ENCODE measurements around the gene BARX2. TPM values are rescaled to one million over a fixed set of nuclear protein-coding genes. Genes with fewer than 3 reads are reported as not detected.
"Not testable (repeated sequence)": the region's sequence is repeated elsewhere in the genome, so short reads cannot be mapped to it uniquely, and the experiment has no call there.

BARX2 gene, protein sequence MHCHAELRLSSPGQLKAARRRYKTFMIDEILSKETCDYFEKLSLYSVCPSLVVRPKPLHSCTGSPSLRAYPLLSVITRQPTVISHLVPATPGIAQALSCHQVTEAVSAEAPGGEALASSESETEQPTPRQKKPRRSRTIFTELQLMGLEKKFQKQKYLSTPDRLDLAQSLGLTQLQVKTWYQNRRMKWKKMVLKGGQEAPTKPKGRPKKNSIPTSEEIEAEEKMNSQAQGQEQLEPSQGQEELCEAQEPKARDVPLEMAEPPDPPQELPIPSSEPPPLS
- not detected for total RNA-seq
- long read RNA-seq, result 0 reads

DNA sequence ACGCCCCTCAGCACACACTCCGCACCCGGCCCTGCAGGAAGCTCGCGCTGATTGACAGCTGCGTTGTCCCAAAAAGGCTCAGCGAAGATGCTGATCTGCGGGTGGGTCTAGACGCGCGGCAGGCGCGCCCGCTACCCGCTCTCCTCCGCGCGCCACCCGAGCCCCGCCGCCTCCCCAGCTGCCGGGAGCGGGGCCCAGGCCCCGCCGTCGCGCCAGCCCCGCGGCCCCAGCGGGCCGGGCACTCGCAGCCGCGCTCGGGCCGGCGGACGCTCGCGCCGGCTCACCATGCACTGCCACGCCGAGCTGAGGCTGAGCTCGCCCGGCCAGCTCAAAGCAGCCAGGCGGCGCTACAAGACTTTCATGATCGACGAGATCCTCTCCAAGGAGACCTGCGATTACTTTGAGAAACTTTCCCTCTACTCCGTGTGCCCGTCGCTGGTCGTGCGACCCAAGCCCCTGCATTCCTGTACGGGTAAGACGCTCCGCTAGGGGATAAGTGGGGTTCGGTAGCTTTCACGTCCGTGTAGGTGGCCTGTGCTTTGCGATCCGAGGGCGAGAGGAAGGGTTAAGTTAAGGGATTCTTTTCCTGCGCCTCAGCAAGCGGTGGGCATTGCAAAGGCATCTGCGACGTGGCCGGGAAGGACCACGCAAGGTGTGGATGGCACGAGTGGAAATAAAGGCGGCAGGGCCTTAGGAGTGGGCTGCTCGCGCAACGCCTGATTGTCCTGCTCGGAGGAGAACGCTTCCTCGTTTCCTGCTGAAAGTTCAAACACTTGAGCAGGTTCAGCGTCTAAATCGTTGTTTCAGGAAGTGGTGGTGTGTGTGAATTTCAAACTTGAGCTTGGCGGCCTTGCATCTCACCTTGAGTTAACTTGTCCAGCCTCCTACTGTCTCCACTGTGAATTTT lies at the start of gene BARX2:
Gene BARX2 (plus strand): TSS at position 98 of the 907 bp plus-strand sequence. CDS start 188 bp downstream, at position 286.
- DNase-seq, result no peak
- peak; percentile 10 for ATAC-seq (ENCODE audit: poor library complexity)
- intact Hi-C loops (cut with DNase I), result no loop called here

DNA sequence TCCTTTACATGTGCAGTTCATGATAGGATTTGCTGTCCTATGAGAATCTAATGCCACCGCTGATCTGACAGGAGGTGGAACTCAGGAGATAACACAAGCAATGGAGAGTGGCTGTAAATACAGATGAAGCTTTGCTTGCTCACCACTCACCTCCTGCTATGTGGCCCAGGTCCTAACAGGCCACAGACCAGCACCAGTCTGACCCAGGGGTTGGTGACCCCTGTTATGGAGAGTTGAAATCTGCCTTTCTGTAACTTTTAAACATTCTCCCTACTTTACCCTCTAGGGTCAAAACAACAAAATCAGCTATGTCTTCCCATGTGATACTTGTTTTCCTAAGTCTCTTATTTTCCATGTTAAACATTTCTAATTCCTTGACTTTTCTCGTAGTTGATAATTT lies 48.7 kb upstream of the BARX2 start:
- ATAC-seq (ENCODE audit: poor library complexity) (no peak), DNase-seq (no peak)
- intact Hi-C loops (cut with DNase I), result loop anchor here (10.0 kb wide), 1 partner anchor 92 kb away; no protein-coding TSS in a partner anchor

DNA sequence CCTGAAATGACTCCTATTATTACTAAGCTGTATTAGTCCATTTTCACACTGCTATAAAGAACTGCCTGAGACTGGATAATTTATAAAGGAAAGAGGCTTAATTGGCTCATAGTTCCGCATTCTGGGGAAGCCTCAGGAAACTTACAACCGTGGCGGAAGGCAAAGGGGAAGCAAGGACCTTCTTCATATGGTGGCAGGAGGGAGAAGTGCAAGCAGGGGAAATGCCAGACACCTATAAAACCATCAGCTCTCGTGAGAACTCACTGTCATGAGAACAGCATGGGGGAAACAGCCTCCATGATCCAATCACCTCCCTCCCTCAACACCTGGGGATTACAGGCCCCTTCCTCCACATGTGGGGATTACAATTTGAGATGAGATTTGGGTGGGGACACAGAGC lies 47.9 kb upstream of the BARX2 start:
- intact Hi-C loops (cut with DNase I), result loop anchor here (10.0 kb wide), 1 partner anchor 93 kb away; no protein-coding TSS in a partner anchor
- ATAC-seq (ENCODE audit: poor library complexity), result not testable (repeated sequence)

DNA sequence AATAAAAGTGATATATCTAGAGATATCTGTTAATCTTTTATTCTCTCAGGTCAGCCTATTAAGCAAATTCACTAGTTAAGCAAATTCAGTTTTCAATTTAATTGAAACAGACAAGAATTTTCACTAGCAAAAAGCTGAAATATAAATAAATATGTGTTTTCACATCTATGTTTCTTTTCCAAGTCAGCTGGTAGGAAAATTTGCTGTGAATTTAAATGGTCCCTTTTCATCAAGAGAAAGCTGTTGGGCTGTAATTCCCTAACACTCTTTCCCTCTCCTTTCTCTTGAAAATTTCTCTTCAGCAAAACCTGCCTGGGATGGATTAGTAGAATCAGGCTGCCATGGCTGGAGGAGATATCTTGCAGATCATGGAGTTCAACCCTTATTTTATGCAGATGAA lies 46.9 kb upstream of the BARX2 start:
- intact Hi-C loops (cut with DNase I), result loop anchor here (10.0 kb wide), 1 partner anchor 94 kb away; no protein-coding TSS in a partner anchor
- ATAC-seq (ENCODE audit: poor library complexity), result no peak
- no peak for DNase-seq

More for the DNA sequence above, 47.9 kb upstream of the BARX2 start:
- DNase-seq, result not testable (repeated sequence)

DNA sequence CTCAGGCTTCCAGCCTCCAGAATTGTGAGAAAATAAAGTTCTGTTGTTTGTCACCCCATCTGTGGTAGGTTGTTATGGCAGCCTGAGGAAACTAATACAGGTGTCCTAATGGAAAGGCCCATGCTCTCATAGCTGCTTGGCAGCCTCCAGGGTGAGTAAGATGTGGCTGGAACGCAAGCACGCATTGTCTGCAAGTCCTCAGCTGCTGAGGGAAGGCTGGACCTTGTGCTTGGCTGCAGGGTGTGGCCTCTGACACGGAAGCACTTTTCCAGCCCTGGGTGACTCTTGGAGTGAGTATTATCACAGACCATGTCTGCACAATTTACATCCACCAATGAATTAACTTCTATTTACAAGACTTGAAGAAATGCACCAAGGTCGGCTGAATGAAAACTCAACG lies 44.4 kb upstream of the BARX2 start:
- intact Hi-C loops (cut with DNase I), result loop anchor here (2.0 kb wide), 1 partner anchor 214 kb away; no protein-coding TSS in a partner anchor
- no peak for DNase-seq
- no peak for ATAC-seq (ENCODE audit: poor library complexity)

DNA sequence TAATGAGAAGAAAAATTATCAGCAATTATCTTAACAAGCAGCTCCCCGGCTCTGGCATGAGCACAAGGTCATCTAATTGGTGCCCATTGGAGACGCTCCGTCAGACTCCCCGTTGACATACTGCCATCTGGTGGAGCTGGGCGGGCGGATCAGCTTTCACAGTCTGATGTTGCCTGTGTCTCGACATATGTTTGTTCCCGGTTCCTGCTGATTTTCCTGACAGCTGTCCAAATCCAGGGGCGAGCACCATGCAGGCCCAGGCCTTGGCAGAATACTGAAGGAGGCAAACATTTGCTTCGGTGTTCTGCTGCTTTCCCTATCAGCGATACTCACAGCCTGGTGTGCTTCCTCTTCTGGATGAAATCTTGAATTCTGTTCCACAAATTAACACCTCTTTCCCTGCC lies 43.8 kb upstream of the BARX2 start:
- peak; percentile 98 for ATAC-seq (ENCODE audit: poor library complexity)
- DNase-seq, result peak; percentile 89
- intact Hi-C loops (cut with DNase I), result loop anchor here (2.0 kb wide), 1 partner anchor 215 kb away; no protein-coding TSS in a partner anchor

DNA sequence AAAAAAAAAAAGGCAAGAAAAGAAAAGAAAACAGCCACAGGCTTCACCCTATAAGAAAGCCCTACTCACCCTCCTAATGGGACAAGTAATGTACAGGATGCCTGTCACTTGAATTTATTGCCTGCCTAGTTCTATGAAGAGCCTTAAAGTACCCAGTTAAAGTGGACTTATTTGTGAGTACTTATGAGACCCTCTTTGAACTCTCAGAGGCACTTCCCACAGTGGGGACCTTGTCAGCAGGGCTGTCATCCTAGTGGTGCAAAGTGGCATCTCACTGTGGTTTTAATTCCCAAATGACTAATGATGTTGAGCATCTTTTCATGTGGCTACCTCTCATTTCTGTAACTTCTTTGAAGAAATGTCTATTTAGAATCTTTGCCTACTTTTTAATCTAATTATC lies 41.8 kb upstream of the BARX2 start:
- no peak for ATAC-seq (ENCODE audit: poor library complexity)
- intact Hi-C loops (cut with DNase I), result no loop called here
- DNase-seq, result no peak

DNA sequence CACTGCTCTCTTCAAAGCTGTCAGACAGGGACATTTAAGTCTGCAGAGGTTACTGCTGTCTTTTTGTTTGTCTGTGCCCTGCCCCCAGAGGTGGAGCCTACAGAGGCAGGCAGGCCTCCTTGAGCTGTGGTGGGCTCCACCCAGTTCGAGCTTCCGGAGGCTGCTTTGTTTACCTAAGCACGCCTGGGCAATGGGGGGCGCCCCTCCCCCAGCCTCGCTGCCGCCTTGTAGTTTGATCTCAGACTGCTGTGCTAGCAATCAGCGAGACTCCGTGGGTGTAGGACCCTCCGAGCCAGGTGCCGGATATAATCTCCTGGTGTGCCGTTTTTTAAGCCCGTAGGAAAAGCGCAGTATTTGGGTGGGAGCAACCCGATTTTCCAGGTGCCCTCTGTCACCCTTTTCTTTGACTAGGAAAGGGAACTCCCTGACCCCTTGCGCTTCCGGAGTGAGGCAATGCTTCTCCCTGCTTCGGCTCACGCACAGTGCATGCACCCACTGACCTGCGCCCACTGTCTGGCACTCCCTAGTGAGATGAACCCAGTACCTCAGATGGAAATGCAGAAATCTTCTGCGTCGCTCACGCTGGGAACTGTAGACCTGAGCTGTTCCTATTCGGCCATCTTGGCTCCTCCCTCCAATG lies 31.2 kb upstream of the BARX2 start:
- intact Hi-C loops (cut with DNase I); ATAC-seq (ENCODE audit: poor library complexity): not testable (repeated sequence)

DNA sequence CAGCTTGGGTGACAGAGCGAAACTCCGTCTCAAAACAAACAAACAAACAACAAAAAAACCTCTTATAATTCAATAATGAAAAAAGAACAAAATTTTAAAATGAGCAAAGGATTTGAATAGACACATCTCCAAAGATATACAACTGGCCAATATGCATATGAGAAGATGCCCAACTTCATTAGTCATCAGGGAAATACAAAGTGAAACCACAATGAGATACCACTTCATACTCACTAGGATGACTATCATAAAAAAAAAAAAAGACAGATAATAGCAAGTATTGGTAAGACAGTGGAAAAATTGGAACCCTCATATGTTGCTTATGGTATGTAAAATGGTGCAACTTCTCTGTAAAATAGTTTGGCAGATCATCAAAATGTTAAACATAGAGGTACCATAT lies 28.7 kb upstream of the BARX2 start:
- DNase-seq (no peak), ATAC-seq (ENCODE audit: poor library complexity) (no peak)
- intact Hi-C loops (cut with DNase I), result no loop called here

More for the DNA sequence above, 31.2 kb upstream of the BARX2 start:
- DNase-seq, result not testable (repeated sequence)

DNA sequence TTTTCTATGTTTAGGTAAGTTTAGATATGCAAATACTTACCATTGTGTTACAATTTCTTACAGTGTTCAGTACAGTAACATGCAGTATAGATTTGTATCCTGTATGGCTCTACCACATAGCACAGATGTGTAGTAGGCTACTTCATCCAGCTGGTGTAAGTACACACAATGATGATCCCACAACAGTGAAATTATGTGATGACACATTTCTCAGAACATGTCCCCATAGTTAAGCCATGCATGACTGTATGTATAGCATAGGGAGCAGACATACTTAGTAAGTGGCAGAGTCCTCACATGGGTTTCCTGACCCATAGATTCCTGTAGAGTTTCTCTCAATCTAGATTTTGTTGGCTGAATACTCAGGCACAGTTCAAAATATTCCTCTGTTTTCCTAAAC lies 26.8 kb upstream of the BARX2 start:
- ATAC-seq (ENCODE audit: poor library complexity) (no peak), DNase-seq (no peak)
- intact Hi-C loops (cut with DNase I), result no loop called here

DNA sequence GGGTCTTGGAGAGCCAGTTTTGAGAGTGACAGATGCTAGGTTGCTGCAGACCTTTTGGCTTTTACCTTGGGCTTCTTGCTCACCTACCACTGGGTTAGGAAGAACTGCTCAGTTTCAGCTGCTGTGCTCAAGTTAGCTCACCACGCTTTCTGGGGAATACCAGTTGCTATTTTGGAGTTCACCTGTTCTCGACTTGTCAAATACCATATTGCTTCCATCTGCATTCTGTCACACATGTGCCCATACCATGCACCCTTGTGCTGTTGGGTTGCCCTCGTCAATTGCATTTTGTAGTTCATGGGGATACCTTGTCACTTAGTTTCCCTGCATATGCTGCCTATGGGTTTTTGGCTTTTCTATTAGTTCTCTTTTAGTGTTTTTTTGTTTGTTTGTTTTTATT lies 23.0 kb upstream of the BARX2 start:
- intact Hi-C loops (cut with DNase I), result no loop called here
- ATAC-seq (ENCODE audit: poor library complexity) (no peak), DNase-seq (no peak)

DNA sequence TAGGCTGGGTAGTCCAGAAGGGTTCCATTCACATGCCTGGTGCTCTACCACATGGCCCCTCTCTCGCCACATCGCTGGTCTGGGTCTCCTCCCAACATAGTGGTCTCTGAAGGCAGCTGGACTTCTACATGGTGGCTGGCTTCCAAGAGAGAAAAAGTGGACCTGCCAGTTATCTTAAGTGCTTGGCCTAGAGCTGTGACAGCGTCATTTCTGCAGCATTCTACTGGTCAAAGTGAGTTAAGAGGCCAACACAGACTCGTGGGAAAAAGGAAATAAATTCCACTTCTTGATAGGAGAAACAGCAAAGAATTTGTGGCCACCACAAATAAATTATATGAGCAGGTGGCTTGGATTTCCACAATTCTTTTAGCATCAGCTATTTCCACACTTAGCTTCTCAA lies 21.0 kb upstream of the BARX2 start:
- intact Hi-C loops (cut with DNase I), result no loop called here
- ATAC-seq (ENCODE audit: poor library complexity) (no peak), DNase-seq (no peak)

DNA sequence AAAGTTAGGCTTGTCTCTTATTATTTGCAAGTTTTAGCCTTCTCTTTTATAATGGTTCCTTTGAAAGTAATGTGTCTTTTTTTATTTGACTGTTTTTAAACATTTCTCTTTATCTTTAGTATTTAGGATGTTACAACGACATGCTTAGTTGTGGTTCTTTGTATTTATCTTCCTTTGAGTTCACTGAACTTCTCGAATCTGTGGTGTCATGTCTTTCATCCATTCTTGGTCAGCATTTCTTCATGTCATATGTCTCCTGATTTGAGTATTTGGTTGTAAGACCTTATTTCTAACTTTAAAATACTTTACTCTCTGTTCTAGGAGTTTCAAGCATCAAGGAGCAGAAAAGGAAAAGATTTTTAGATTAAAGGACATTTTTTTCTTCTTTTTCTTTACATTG lies 15.9 kb upstream of the BARX2 start:
- DNase-seq (no peak), ATAC-seq (ENCODE audit: poor library complexity) (no peak)
- intact Hi-C loops (cut with DNase I), result loop anchor here (10.0 kb wide), 1 partner anchor 395 kb away; no protein-coding TSS in a partner anchor

DNA sequence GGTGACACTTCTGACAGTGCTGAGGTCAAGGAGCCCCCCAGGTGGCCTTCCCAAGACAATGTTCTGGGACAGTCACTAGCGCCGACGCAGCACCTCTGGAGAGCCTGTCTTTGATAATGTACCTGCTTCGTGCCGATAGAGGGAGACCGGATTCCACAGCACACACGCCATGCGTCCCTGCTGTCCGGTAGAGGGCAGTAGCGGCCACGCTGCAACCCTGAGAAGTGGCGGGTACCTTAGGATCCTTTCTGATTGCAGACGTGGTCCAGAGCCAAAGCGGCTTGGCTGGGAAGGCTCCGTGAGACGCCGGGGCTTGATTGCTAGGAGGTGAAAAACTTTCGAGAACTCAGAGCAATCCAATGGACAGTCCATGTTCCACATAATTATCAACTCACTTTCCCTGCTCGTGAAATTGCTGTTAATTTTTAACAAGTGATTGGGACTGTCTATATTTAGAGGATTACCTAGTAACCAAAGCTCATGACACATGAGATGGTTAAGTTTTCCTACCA lies 11.4 kb upstream of the BARX2 start:
- intact Hi-C loops (cut with DNase I), result loop anchor here (10.0 kb wide), 1 partner anchor 391 kb away; no protein-coding TSS in a partner anchor
- DNase-seq, result peak; percentile 81
- peak; percentile 97 for ATAC-seq (ENCODE audit: poor library complexity)

DNA sequence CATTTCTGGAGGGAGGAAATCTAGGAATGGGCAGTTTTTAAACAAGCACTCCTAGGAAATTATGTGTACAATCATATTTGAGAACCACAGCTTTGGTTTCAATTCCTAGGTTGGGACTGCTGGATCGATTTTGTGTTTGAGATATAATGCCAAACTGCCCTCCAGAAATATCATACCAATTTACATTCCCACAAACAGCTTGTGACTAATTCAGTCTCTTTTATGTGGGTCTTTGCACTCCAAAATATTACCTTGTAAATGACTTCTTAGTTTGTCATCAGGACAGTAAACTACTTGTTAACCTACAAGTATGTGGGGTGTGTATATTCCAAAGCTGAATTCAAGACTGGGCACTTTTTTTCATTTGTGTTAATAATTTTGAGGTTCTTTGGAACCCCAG lies 9.8 kb upstream of the BARX2 start:
- intact Hi-C loops (cut with DNase I), result loop anchor here (10.0 kb wide), 1 partner anchor 389 kb away; no protein-coding TSS in a partner anchor
- no peak for ATAC-seq (ENCODE audit: poor library complexity)

DNA sequence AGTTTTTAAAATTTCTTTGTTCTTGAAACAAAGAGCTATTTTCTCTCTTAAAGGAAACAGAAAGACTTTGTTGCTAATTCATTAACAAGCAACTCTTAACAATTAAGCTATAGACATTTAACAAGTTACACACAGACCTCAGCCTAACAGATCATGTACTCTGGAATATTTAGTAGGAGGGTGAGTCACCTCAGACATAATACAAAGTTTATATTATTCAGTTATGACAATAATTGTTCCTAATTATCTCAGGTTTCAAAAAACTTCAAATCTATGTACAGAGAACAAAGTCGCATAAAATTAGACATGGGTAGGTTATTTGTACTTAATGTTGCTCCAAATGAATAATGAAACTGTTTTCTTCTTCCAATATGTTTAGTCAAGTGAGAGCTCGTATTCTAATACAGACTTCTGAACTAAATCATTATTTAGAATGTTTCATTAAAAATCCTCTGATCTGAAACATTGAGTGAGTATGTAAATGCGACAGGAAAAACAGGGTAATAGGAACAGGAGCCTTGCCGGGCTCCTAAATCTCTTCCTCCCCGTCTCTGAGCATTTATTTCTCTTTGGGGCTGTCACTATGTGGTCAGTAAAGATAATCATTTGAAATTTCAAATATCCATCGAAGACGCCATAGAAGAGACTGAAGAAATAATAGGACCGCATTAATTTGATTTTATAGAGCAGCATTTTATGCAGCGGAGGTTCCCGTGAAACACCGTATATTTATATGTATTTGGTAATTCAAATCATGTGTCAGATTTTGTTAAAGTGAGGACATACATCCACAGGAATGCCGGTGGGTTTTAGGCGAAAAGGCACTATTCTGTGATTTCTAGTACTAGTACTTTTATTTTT lies 8.7 kb upstream of the BARX2 start:
- intact Hi-C loops (cut with DNase I), result loop anchor here (10.0 kb wide), 1 partner anchor 388 kb away; no protein-coding TSS in a partner anchor

More for the DNA sequence above, 9.8 kb upstream of the BARX2 start:
- no peak for DNase-seq

DNA sequence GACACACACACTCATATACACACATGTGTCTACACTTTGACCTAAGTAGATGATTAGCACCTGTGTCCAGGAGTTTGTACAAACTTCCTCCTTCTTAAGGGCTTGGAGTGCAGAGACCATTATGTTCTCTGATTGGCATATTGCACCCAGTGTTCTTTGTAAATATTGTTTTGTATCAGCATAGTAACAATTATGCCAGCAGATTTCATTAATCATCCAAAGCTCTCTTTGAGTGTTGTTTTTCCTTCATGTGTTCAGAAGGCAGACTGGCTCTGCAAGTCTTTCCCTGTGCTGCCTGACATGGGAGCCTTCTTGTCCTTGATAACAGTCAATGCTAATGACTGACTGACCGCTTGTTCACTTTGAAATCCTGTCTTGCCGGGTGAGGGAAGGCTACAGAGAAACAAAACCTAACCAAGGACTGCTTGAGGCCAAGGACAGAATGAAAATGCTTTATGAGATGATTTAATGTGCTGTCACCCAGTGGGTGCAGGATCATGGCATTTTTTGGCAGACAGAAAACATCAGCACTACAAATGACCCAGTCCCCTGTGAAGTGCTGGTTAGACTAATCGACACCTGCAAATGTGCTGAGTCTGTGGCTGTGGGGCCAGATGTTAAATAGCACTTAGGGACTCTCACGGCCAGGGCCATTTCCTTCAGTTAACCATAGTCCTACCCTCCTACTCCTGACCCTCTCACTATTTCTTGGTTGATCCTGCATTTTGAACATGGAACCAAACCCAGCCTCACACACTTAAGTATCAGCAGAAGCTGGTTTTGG lies 6.6 kb upstream of the BARX2 start:
- DNase-seq, result no peak
- intact Hi-C loops (cut with DNase I), result loop anchor here (10.0 kb wide), 1 partner anchor 386 kb away; no protein-coding TSS in a partner anchor
- ATAC-seq (ENCODE audit: poor library complexity), result no peak

More for the DNA sequence above, 8.7 kb upstream of the BARX2 start:
- DNase-seq, result no peak
- ATAC-seq (ENCODE audit: poor library complexity), result no peak

All from Right ventricle myocardium superior (tissue), 1 donor.